ENCODE data around the gene WWC2. TPM values are rescaled to one million over a fixed set of nuclear protein-coding genes. Genes with fewer than 3 reads are reported as not detected.

Gene WWC2
- total RNA-seq, 4 donors from 2014 or later = 11.2 to 14.7 (median 12.4) TPM

GRCh38 chr4:183172881-183173280 is 73.8 kb downstream of the WWC2 start:
- intact Hi-C loops (cut with DNase I; ENCODE audit: low total_unique reads) = no loop called here
- DNase-seq (ENCODE audit: low spot score in 2 of 2) = no peak
- TF ChIP-seq POLR2A (IDR thresholded peaks at IDR 0.05) = no peak
- TF ChIP-seq CTCF (IDR thresholded peaks at IDR 0.05) = no peak
- WGBS, 2 donors = 83 to 89% methylated on average over 1 of the region's 1 CpG
- no peak overlapping the region for H3K4me3 ChIP-seq (ENCODE audit: low read depth, poor library complexity, severe bottlenecking)

GRCh38 chr4:183173580-183174526 is 74.8 kb downstream of the WWC2 start:
- no peak for TF ChIP-seq POLR2A (IDR thresholded peaks at IDR 0.05)
- no peak for TF ChIP-seq CTCF (IDR thresholded peaks at IDR 0.05)
- intact Hi-C loops (cut with DNase I; ENCODE audit: low total_unique reads) = no loop called here
- no peak overlapping the region for H3K4me3 ChIP-seq (ENCODE audit: low read depth, poor library complexity, severe bottlenecking)
- 43 to 45% methylated on average over 13 of the region's 13 CpGs for WGBS, 2 donors
- no peak for DNase-seq (ENCODE audit: low spot score in 2 of 2)

GRCh38 chr4:183175631-183176232 is 76.7 kb downstream of the WWC2 start:
- intact Hi-C loops (cut with DNase I; ENCODE audit: low total_unique reads) = no loop called here

GRCh38 chr4:183177001-183177400 is 77.9 kb downstream of the WWC2 start:
- DNase-seq (ENCODE audit: low spot score in 2 of 2) = no peak
- TF ChIP-seq CTCF (IDR thresholded peaks at IDR 0.05) = no peak
- no peak for TF ChIP-seq POLR2A (IDR thresholded peaks at IDR 0.05)
- no peak overlapping the region for H3K4me3 ChIP-seq (ENCODE audit: low read depth, poor library complexity, severe bottlenecking)
- 92 to 94% methylated on average over 2 of the region's 2 CpGs for WGBS, 2 donors
- intact Hi-C loops (cut with DNase I; ENCODE audit: low total_unique reads) = no loop called here

More at GRCh38 chr4:183175631-183176232, 76.7 kb downstream of the WWC2 start:
- TF ChIP-seq CTCF (IDR thresholded peaks at IDR 0.05) = no peak
- TF ChIP-seq POLR2A (IDR thresholded peaks at IDR 0.05) = no peak
- H3K4me3 ChIP-seq (ENCODE audit: low read depth, poor library complexity, severe bottlenecking) = no peak overlapping the region
- WGBS, 2 donors = 65 to 78% methylated on average over 5 of the region's 5 CpGs
- no peak for DNase-seq (ENCODE audit: low spot score in 2 of 2)

GRCh38 chr4:183178201-183178600 is 79.1 kb downstream of the WWC2 start:
- no peak for TF ChIP-seq CTCF (IDR thresholded peaks at IDR 0.05)
- TF ChIP-seq POLR2A (IDR thresholded peaks at IDR 0.05) = no peak
- DNase-seq (ENCODE audit: low spot score in 2 of 2) = no peak
- intact Hi-C loops (cut with DNase I; ENCODE audit: low total_unique reads) = no loop called here
- 33% methylated on average over 3 of the region's 3 CpGs for WGBS, 2 donors
- H3K4me3 ChIP-seq (ENCODE audit: low read depth, poor library complexity, severe bottlenecking) = no peak overlapping the region
